Hepatocyte (in vitro differentiated cells): ENCODE data around the gene AIFM3. TPM values are rescaled to one million over a fixed set of nuclear protein-coding genes. Genes with fewer than 3 reads are reported as not detected.

Experiments
- DNase-seq: peaks from one replicate; pipeline ENCODE4 v3.0.0-alpha.2; 2016; ENCODE audit warnings: low spot score
- H2AFZ ChIP-seq: fragments of 200-600 bp; sonication (generic); 2 replicates; pipeline ENCODE4 v1.6.0; 2016; ENCODE audit warnings: antibody characterized with exemption, mild to moderate bottlenecking
- H3K27ac ChIP-seq: fragments of 200-600 bp; sonication (generic); 2 replicates; pipeline ENCODE4 v1.5.1; 2016; ENCODE audit warnings: mild to moderate bottlenecking
- H3K27me3 ChIP-seq: fragments of 200-600 bp; sonication (generic); 2 replicates; pipeline ENCODE4 v1.6.1; 2016
- H3K36me3 ChIP-seq: fragments of 200-600 bp; sonication (generic); replicated peaks from 2 replicates; pipeline ENCODE4 v1.5.1; 2016; ENCODE audit warnings: low read depth; ENCODE audit not compliant: insufficient read depth
- H3K4me1 ChIP-seq: fragments of 200-600 bp; sonication (generic); 2 replicates; pipeline ENCODE4 v1.5.1; 2016; ENCODE audit warnings: mild to moderate bottlenecking, moderate library complexity; ENCODE audit not compliant: insufficient read depth
- H3K4me2 ChIP-seq: fragments of 200-600 bp; sonication (generic); 2 replicates; pipeline ENCODE4 v1.6.0; 2016
- H3K4me3 ChIP-seq: fragments of 200-600 bp; sonication (generic); 2 replicates; pipeline ENCODE4 v1.5.1; 2016; ENCODE audit warnings: mild to moderate bottlenecking
- H3K79me2 ChIP-seq: fragments of 200-600 bp; sonication (generic); 2 replicates; pipeline ENCODE4 v1.6.0; 2017; ENCODE audit warnings: mild to moderate bottlenecking
- H3K9me2 ChIP-seq: fragments of 200-600 bp; sonication (generic); replicated peaks from 2 replicates; pipeline ENCODE4 v1.6.0; 2017; ENCODE audit warnings: mild to moderate bottlenecking; ENCODE audit not compliant: insufficient read depth
- H3K9me3 ChIP-seq: fragments of 200-600 bp; sonication (generic); 2 replicates; pipeline ENCODE4 v1.5.1; 2016; ENCODE audit warnings: low read depth, mild to moderate bottlenecking
- H4K20me1 ChIP-seq: fragments of 200-600 bp; sonication (generic); 2 replicates; pipeline ENCODE4 v1.6.0; 2016; ENCODE audit warnings: mild to moderate bottlenecking; ENCODE audit not compliant: insufficient read depth, poor library complexity, severe bottlenecking
- EZH2 ChIP-seq: fragments of 200-600 bp; sonication (generic); IDR thresholded peaks from 2 replicates; pipeline ENCODE4 v1.6.1; 2016; ENCODE audit warnings: antibody characterized with exemption, mild to moderate bottlenecking, borderline replicate concordance
- EZH2phosphoT487 ChIP-seq: fragments of 200-600 bp; sonication (generic); IDR thresholded peaks from one replicate; pipeline ENCODE4 v1.6.1; 2018; ENCODE audit warnings: antibody characterized with exemption, mild to moderate bottlenecking, low read depth, moderate library complexity; ENCODE audit not compliant: unreplicated experiment, severe bottlenecking
- WGBS: methylation state at CpG from one replicate; pipeline ENCODE4 v1.1.6; 2016; ENCODE audit warnings: low lambda C conversion rate; ENCODE audit errors: missing lambda C conversion rate; 5-methylcytosine and 5-hydroxymethylcytosine counted together
- polyA plus RNA-seq: library from polyadenylated mRNA; unstranded; fragments of >200 nt; fragmentation: Nextera tagmentation; extraction: Ambion mirVana; gene quantifications from 2 replicates; pipeline ENCODE4 v1.2.1, GENCODE V29; 2016
- total RNA-seq: library from RNA; depleted of rRNA; stranded (reverse); fragments of >200 nt; gene quantifications from 2 replicates; pipeline ENCODE4 v1.2.3, GENCODE V29; 2014
- TF ChIP-seq, protein P1 (sequence below): fragments of 200-600 bp; sonication (generic); IDR thresholded peaks from 2 replicates; pipeline ENCODE4 v1.5.1; 2016; ENCODE audit warnings: antibody characterized with exemption, mild to moderate bottlenecking; ENCODE audit not compliant: poor library complexity

AIFM3 gene
- total and polyA plus RNA-seq, 2 experiments from 2014 or later, result 1.7 to 3.1 TPM

DNA sequence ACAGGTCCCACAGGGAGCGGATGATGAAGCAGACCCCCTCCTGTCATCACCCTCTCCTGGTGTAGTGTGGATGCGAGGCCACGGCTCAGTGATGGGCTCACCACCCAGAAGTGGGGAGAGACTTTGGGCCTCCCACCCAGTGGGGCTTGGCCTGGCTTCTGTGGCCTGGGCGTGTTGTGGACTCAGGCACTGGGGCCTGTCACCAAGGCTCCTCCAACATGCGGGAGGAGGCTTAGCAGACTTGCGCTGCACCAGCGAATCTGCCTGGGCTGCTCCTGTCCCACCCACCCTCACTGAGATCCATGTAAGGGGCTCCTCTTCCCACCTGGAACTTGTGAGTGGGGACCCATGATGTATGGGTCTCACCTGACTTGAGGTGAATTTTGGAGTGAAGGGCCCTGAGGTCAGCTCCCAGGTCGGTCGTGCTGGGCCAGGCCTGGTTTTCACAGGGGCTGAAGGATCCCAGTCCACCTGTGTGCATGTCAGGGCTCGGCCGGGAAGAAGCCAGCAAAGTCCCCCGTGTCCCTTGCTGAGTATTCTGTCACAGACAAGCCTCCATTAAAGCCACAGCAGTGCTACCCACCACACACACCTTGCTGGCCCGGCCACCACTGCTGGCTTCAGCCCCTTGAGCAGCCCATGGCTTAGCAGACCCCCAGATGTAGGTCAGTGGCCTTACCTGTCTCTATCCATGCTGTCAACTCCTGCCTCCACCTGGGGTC is 30.6 kb downstream of the AIFM3 start:
- no peak for TF ChIP-seq EZH2phosphoT487
- TF ChIP-seq EZH2, result no peak
- TF ChIP-seq, protein P1, sequence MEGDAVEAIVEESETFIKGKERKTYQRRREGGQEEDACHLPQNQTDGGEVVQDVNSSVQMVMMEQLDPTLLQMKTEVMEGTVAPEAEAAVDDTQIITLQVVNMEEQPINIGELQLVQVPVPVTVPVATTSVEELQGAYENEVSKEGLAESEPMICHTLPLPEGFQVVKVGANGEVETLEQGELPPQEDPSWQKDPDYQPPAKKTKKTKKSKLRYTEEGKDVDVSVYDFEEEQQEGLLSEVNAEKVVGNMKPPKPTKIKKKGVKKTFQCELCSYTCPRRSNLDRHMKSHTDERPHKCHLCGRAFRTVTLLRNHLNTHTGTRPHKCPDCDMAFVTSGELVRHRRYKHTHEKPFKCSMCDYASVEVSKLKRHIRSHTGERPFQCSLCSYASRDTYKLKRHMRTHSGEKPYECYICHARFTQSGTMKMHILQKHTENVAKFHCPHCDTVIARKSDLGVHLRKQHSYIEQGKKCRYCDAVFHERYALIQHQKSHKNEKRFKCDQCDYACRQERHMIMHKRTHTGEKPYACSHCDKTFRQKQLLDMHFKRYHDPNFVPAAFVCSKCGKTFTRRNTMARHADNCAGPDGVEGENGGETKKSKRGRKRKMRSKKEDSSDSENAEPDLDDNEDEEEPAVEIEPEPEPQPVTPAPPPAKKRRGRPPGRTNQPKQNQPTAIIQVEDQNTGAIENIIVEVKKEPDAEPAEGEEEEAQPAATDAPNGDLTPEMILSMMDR, result no peak
- no peak overlapping the region for H2AFZ ChIP-seq
- H4K20me1 ChIP-seq, result no peaks in the 10 kb centered on the region
- peaks cover 20% of the 10 kb centered on the region for H3K79me2 ChIP-seq
- H3K36me3 ChIP-seq, result no peaks in the 10 kb centered on the region
- no peak for DNase-seq
- WGBS, result 93% methylated on average over 13 of the region's 13 CpGs
- H3K4me3 ChIP-seq, result no peak overlapping the region
- no peaks in the 10 kb centered on the region for H3K27me3 ChIP-seq
- no peak overlapping the region for H3K4me2 ChIP-seq
- H3K9me3 ChIP-seq, result no peaks in the 10 kb centered on the region
- H3K4me1 ChIP-seq, result peaks cover 12% of the 10 kb centered on the region
- H3K9me2 ChIP-seq, result no peaks in the 10 kb centered on the region
- no peak overlapping the region for H3K27ac ChIP-seq

DNA sequence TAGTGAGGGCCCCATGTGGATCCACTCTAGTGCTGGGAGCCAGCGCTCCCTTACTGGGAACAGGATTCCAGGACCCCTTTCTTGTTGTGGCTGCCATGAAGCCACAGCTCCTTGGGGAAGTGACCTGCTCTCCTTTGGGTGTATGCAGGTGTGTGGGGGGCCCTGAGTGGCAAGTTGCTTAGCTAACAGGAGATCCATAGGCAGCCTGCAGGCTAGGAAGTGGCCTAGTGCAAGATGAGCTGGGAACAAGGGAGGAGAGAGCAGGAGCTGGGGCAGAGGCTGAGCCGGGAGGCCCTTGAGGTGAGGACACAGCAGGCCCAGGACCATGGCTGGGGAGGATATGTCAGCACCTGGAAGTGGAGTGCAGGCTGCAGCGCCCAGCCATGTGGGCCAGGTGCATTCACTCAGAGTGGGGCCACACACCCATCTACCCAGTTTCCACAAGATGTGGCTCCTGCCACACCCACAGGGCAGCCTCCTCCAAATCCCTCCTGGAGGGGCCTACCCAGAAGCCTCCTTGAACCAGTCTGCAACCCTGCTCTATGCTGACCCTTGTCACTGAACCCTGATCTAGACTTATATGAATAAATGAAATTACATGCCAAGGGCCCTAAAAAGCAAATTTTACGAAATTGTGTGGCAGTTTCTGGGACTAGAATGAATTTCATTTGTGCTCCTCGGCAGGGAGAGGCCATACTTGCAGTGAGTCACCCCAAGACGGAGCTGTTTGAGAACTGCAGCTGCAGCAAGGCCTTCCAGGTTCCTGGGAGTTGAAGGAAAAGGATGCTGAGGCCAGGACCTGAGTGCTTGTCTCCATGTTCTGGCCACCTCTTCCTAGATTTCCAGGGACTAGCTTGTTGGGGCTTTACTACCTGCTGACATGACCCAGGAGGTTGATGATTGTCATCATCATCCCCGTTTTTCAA is 31.6 kb downstream of the AIFM3 start:
- H3K4me1 ChIP-seq, result peaks cover 21% of the 10 kb centered on the region
- H3K27me3 ChIP-seq, result no peaks in the 10 kb centered on the region
- no peak for TF ChIP-seq EZH2phosphoT487
- no peak for TF ChIP-seq EZH2
- no peaks in the 10 kb centered on the region for H3K9me2 ChIP-seq
- no peak overlapping the region for H3K4me2 ChIP-seq
- H3K4me3 ChIP-seq, result no peak overlapping the region
- peaks cover 30% of the 10 kb centered on the region for H3K79me2 ChIP-seq
- no peak overlapping the region for H3K27ac ChIP-seq
- no peaks in the 10 kb centered on the region for H4K20me1 ChIP-seq
- no peak overlapping the region for H2AFZ ChIP-seq
- H3K36me3 ChIP-seq, result no peaks in the 10 kb centered on the region
- 82% methylated on average over 7 of the region's 7 CpGs for WGBS
- no peak for DNase-seq
- H3K9me3 ChIP-seq, result no peaks in the 10 kb centered on the region

DNA sequence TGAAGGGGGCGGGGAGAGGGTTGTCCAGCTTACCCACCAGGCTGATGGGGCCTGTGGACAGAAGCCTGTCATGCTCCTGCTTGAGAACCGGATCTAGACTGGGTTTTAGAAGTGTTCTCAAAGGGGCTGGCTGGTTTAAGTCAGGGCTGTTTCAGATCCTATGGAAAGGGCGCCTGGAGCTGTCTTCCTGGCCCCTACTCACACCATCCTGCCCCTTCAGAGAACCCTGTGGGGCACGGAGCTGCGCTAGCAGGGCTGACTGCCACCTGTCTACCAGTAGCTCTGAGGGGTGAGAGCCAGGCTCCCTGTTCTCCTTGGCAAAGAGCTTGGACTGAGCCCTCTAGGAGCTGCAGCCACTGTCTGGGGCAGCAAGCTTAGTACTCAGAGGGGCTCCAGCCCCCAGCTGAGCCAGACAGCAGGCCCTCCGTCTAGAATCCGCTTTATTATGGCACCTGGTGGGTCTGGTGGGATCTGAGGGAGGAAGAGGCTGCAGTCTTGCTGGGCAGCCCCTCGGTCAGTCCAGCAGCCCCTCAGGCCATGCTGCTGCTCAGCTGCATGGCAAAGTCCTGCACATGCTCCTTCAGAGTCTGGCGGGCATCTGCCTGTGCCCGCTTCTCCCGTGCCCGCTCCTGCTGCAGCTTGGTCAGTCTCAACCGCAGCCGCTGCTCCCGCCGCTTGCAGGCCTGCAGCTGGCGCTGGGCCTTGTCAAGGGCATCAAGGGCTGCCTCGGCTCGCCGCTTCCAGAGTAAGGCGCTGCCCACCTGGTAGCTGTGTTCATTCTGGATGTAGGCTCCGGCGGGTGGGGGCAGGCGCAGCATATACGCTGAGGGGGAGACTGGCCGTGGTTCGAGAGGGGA is 32.5 kb downstream of the AIFM3 start:
- H3K27me3 ChIP-seq, result no peaks in the 10 kb centered on the region
- no peak overlapping the region for H3K4me3 ChIP-seq
- no peak for TF ChIP-seq EZH2phosphoT487
- TF ChIP-seq, protein P1, result no peak
- TF ChIP-seq EZH2, result no peak
- H3K9me3 ChIP-seq, result no peaks in the 10 kb centered on the region
- no peak for DNase-seq
- H3K36me3 ChIP-seq, result no peaks in the 10 kb centered on the region
- H3K4me1 ChIP-seq, result peaks cover 21% of the 10 kb centered on the region
- H3K4me2 ChIP-seq, result peak overlapping the region; percentile 98
- H4K20me1 ChIP-seq, result no peaks in the 10 kb centered on the region
- no peak overlapping the region for H3K27ac ChIP-seq
- 96% methylated on average over 27 of the region's 27 CpGs for WGBS
- no peak overlapping the region for H2AFZ ChIP-seq
- H3K9me2 ChIP-seq, result no peaks in the 10 kb centered on the region
- peaks cover 33% of the 10 kb centered on the region for H3K79me2 ChIP-seq
